GM21529 (cell line): Measurements from ENCODE around the gene EPS8.
A peak's percentile ranks its signal among the peaks of the same experiment; 100 is the strongest.
"Not testable (repeated sequence)": the region's sequence is repeated elsewhere in the genome, so short reads cannot be mapped to it uniquely, and the experiment has no call there.

Experiments used
- ATAC-seq: cut with Tn5 transposase; IDR thresholded peaks from one replicate; pipeline ENCODE4 v1.9.1; 2021; ENCODE audit not compliant: unreplicated experiment

EPS8 gene

DNA sequence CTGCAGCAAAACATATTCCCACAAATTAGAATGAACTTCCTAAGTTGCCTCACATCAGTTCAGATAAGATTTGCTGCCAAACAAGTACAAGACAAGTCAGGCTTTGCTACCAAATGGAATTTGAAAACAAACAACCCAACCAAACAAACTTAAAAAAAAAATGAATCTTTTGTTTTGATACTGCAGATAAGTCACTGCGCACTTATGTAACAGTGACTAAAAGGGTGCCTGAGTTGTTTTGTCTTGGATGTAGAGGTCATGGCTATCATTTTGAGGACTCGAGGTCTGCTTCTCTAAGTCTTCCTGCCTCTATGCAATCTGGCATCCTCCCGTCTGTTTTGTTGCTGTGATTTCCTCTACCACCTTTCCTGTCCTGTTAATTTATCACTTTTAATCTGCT is 11.1 kb upstream of the EPS8 start:
- ATAC-seq = no peak

DNA sequence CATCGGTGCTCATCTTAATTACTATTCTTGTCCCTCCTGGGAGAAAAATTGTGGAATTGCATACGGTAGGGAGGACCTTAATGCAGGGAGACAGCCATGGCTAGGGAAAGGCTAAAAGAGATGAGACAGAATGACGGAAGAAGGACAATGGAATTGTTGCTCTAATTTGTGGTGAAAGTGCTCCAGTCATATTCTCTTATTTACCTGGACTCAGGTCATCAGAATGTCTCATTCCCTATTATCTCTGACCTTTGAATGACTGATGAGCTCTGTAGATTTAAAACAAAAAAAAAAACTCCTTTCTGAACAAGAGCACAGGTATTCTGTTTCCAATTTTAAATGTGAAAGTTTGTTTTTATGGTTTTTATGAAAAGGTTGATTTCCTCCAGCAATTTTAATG is 8.6 kb upstream of the EPS8 start:
- no peak for ATAC-seq

DNA sequence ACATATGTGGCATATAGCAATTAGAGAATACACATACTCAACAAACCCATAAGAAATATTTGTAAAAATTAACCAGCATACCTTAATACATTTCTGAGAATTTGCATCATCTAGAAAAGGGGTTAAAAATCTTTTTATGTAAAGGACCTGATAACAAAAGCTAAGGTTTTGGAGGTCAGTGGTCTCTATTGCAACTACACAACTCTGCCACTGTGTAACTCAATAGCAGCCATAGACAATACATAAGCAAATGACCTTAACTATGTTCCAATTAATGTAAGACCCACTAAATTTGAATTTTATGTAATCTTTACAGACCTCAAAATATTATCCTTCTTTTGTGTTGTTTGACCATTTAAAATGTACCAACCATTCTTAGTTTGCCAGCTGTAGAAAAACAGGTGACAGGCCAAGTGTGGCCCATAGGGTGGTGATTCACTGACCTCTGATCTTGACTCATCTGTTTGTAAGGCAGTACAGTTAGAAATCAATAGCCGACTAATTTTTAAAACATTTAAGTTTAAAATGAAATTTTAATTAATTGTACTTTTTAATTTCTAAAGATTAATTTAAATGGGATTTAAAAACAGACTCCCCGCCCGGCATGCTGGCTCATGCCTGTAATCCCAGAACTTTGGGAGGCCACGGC is 7.4 kb upstream of the EPS8 start:
- no peak for ATAC-seq

DNA sequence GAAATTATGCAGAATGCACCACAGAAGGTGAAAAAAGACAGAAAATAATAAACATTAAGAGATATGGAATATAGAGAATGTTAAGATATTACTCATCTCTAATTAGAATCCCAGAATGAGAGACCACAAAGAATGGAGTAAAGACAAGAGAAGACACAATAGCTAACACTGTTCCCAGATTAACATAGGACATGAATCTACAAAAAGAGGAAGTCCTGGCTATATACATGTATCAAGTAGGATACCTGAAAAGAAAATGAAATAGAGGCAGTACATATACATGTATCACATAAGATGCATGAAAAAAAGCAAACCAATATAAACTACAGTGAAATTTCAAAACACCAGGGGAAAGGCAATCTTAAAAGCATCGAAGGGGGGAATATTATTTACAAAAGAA is 5.6 kb upstream of the EPS8 start:
- ATAC-seq = no peak

DNA sequence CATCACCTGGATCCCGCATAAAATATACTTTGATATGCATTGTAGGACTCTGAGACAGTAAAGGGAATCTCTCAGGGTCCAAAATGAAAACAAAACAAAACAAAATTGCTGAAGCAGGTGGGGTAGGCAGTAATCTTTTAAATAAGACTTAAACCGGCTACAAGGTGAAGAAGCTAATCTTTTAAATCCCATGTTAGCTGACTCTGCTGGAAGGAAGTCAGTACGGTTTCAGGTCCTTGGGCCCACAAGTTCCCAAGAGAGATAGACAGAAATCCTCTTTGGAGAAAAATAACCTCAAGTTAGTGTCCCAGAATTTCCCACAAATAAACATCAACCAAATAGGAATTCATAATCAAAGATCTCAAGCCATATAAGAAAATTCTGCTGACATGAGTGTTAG is 5.0 kb upstream of the EPS8 start:
- no peak for ATAC-seq

DNA sequence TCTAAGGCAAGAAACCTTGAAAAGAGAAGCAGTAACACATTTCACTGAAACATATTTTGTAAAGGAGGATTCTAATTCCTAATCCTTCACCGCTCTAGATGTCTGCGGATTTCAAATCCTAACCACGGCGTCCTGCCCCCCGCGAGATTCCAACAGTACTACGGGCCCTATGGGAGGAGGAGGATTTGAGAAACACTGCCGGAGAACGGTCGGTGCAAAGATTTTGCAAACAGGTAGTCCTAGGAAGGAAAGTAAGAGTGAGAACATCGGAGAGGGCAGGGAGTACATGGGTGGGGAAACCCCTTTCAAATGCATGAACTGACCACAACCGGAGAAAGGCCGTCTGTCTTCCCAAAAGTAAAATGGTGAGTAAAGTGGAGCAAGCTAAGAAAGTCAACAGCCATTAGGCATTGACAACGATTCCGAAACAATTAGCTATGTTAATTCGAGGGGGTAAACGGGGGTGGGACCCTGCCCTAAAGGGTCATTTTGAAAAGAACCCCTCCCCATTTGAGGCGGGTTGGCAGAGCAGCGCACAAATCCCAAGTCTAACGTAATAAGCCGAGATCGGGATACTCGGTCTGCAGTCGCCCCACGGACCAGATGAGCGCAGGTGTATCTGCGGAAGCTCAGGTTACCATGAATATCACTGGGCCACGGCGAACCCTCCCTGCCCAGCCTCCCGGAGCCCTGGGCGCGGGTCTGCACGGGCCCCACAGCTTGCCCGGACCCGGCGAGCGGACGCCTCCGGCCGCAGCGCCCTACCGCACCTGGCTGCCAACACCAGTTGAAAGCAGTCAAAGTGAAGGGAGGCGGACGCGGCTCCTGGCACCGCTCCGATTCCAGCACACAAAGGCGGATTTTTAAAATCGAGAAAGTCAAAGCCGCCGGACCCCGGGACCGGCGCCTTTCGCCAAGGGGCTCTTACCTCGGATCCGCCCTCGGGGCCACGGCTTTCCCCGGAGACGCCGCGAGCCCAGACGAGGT is 662 bp downstream of the EPS8 start:
- ATAC-seq = peak; percentile 37

DNA sequence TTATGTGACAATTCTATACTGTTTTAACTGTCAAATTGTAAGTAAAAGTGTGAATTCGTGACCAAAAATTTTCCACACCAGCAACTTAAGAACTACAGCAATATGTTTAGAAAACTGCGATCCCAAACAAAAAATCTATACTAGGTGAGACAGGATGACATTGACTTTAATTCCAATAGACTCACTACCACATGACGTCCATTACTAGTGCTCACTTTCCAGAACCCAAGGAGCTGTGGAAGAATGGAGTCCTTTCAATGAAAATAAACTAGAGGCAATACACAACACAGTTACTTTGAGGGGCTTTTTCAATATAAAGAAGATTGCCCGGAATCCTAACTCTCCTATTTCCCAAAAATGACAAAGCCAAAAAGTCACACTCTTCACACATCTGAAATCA is 1.4 kb downstream of the EPS8 start:
- ATAC-seq = no peak

DNA sequence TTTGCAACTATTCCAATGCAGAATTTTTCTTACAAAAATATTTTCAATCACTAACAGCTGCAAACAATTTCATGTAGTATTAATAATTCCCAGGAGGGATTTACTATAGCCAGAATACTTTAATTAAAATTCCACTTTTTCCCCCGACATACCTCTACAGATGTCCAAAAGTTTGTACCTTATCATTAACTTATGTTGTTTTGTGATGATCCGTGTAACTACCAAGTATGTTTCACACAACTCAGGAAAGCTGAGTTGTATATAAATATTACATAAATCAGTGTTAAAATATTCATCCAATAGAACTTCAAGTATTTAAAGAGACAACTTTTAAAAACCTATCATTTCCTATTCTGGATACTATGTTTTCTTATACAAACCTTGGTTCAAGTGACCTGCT is 2.4 kb downstream of the EPS8 start:
- ATAC-seq = no peak

DNA sequence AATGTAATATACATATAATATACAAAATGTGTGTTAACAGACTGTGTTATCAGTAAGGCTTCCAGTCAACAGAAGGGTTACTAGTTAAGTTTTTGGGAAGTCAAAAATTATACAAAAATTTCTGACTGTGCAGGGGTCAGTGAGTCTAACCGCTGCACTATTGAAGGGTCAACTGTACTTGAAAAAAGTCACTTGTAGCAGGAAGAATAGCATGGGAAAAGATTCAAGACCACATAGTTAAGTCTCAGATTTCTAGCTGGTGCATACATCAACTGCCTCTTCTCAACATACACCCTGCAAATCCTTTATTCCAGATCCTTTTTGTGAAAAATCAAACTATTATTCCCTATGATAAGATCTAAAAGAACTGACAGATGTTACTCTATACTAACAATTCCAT is 5.9 kb downstream of the EPS8 start:
- ATAC-seq = no peak

DNA sequence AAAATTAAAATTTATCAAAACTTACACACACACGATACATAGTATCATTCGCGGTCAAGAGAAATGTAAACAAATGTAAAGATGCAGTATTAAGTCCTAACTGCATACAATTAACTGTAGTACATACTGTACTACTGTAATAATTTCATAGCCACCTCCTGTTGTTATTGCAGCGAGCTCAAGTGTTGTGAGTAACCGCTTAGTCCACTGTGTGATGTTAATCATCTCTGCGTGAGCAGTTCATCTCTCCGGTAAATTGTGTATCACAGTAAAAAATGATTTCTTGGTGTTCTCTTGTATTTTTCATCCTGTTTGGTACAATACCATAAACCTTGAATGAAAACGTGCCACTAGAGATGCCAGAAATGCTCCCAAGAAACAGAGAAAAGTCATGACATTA is 6.5 kb downstream of the EPS8 start:
- ATAC-seq = no peak

DNA sequence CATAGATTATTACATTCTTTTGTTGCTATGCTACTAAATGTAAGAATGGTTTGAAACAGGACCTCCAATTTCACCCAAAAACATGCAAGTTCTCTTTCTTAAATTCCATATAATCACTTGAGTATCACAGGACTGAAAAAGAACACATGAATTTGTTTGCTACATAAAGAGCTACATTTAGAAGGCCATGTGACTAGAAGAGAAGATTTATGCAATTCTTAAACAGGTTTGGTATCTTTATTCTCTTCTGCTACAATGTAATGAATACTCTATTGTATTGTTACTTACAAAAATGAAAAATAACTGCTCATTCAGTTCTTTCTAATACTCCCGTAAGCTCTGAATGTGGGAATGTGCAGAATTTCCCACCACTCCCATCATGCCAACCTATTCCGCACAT is 9.3 kb downstream of the EPS8 start:
- no peak for ATAC-seq

DNA sequence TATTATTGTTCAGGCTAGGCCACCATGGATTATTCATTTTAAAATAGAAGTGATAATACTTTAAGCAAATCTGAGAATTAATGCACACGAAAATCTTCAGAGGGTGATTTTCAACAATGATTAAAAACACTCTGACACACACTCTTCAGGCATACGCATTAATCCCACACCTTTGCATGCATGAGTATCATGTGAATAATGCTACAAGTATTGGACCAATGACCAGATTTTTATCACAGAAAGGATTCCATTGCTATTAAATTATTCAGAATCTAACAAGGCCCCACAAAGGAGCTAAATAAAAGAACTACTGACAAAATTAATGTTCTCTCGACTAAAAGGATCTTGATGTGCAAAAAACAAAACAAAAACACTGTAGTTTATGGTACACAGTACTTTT is 11.1 kb downstream of the EPS8 start:
- ATAC-seq = no peak

DNA sequence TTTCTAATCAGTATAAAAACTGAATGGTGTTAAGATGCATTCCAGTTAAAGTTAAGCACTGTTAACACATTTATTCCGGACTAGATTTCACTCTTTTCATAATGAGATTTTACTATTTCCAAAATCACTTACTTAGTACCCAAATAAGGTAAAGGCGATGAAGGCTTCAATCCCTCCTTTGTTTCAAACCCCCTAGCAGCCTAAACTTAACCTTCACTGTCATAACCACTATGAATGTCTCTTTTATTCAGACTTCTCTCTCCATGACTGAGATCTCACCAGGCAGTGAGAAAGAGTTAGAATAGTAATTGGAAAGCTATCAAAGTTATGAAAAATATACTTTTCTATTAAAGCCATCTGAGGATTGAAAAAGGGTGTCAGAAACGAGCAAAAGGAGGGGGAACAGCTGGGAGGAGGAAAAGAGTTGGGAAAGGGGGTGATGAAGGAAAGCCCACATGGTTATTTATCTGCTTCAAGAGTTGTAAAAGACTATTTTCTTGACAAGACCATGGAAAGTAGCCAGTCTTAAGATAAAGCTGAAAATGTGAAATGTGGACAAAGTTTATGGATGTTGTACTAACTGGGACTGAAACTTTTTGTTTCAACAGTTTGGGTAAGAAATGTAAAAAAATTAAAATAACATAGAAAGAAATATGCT is 11.7 kb downstream of the EPS8 start:
- no peak for ATAC-seq

DNA sequence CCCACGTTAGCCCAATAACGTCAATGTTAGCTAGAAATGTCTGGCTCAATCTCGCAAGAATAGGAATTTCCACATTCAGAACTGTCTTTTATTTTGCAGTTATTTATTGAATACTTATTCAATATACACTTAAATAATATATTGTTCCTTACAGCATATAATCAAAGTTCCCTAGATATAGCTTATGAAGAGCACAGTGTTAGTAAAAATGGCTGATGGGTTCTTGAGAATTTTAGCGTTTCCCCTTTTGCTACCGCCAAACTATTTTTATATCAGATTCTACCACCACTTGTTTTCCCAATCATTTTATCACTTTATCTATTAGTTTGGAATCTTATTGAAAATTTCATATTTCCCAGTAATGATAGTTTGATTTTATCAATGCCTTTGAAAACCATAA is 12.7 kb downstream of the EPS8 start:
- no peak for ATAC-seq

DNA sequence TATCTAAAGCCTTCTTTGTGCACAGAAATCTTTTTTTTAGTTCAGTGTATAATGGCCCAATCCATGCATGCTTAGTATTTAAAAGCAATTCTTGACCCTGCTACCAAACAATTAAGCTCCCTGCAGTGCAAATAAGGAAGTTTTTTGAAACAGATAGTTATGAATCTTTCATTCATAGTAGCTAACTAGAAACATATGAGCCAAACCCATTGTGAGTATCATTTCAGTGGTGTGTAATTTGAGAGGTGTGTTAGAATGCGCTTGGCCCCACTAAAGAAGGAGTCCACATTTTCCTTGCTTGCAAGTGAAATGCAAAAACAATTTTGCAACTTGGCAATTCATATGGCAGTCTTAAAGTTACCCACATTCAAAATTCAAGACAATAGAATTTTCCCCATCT is 14.4 kb downstream of the EPS8 start:
- no peak for ATAC-seq

DNA sequence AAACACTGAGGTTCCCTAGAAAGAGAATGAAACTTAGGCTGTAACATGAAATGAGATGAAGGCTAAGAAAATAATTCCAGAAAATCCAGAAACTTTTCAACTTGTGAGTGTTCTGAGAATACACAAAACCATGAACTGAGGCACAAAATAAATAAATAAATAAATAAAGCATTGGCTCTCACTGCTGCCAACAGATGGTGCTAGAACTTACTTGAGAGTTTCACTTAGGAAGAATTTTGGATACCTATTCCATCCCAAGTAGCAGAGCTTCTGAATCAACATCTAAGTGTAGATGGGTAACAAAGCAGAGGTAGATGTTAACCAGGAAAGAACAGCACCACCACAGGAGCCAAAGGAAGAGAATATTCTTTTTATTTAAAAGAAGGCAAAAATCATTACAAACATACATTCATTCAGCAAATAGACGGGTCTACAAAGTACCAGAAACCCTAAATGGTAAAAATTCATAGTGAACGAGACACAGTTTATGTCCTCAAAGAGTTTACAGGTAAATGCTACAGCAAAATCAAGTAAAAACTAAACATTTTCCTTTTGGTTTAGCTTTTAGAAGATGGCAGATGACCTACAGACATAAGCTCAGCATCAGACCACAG is 16.7 kb downstream of the EPS8 start:
- no peak for ATAC-seq

DNA sequence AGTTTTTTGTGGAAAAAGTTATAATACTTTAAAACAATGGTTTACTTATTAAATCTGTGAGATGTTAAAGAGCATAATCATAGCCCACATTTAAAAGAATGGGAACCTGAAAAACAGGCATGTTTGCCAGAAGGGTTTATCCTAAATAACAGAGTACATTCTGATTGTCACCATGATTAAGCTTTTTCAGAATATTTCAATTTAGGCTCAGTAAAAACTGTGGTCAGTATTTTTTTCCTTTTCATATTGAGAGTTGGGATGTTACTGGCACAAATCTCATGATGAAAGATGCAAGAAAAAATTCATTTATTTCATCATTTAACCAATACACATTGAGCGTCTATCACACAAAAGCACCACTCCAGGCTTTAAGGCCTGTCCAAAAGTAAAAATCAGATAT is 18.6 kb downstream of the EPS8 start:
- no peak for ATAC-seq

DNA sequence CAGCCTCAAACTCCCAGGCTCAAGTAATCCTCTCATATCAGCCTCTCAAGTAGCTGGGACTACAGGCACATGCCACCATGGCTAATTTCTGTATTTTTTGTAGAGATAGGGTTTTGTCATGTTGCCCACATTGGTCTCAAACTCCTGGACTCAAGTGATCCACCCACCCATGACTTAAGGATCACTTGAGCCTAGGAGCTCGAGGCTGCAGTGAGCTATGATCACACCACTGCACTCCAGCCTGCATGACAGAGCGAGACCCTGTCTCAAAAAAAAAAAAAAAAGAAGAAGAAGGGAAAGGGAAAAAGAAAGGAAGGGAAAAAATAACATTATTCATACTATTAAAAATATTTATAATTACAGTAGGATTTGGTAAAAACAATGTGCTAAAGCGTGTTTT is 19.2 kb downstream of the EPS8 start:
- ATAC-seq = no peak

DNA sequence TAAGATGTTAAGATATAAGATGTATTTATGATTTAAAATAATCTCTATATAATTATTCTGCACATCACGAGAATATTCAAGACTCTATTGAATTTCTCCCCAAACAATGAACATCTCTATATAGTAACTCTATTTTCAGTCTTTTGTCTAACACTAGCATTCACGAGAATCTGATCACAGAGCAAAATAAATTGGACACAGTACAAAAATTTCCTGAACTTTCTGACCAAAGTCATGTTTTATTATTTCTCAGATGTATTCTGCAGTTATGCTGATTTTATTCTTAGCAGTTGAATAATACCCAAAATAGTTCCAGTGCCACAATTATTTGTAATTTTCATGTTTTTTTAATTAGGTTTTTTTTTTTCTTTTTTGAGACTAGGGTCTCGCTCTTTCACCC is 19.6 kb downstream of the EPS8 start:
- no peak for ATAC-seq

DNA sequence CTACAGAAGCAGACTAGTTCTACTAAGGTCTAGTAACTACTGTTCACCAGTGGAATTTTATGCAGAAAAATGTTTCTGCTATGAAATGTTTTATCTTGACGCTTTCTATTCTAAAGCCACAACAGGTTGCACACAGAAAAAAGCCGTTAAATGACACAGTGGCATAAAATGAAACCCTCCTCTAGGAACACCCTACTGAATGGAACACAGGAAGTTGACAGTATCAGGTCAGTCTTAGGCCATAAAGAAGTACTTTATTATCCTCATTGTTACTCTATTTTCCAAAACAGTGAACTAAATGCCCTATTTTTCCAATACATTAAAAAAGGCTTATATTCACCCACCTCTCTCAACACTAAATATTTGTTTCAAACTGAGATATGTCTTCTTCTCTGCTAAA is 21.9 kb downstream of the EPS8 start:
- no peak for ATAC-seq

DNA sequence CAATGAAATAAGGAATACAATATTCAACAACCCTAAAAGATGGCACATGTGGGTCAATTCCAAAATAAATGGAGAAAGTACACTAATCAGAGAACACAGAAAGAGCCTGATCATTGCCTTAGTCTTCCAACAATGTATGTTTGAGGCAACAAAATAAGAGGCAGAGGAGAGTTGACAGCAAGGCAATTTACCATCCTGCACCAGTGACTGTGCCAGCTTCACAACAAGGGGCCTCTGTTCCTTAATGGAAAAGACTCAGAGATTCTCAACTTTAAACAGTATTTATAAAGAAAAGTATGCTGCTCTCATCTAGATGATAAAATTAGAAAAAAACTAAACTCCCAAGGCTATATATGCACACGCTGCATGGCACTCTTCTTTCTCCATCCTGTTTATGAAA is 25.9 kb downstream of the EPS8 start:
- no peak for ATAC-seq

DNA sequence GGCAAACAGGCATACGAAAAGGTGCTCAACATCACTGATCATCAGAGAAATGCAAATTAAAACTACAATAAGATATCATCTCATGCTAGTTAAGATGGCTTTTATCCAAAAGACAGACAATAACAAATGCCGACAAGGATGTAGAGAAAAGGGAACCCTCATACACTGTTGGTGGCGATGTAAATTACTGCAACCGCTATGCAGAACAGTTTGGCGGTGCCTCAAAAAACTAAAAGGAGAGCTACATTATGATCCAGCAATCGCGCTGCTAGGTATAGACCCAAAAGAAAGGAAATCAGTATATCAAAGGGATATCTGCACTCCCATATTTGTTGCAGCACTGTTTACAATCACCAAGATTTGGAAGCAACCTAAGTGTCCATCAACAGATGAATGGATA is 27.0 kb downstream of the EPS8 start:
- ATAC-seq = not testable (repeated sequence)
